ENCODE measurements around the gene AGAP1. TPM values are rescaled to one million over a fixed set of nuclear protein-coding genes. Genes with fewer than 3 reads are reported as not detected.

The AGAP1 gene
- total and polyA plus RNA-seq, 11 donors, result 5.9 to 21.6 (median 18.9) TPM

GRCh38 chr2:236038096-236038495 lies 544.3 kb downstream of the AGAP1 start:
- DNase-seq, result no peak
- Histone ChIP-seq H3K36me3 (peaks cover 0 to 46% (median 18%) of the 10 kb centered on the region in 9 donors), H3K4me1 (peaks cover 0 to 11% (median 0%) of the 10 kb centered on the region in 12 donors), H3K27ac (no peak overlapping the region), H3K4me3 (no peak overlapping the region), H3K27me3 (no peaks in the 10 kb centered on the region), H3K9me3 (no peaks in the 10 kb centered on the region)
- TF ChIP-seq CTCF (IDR thresholded peaks at IDR 0.05) (no peak), POLR2A (IDR thresholded peaks at IDR 0.05) (no peak)
- WGBS, 4 donors, result 91 to 100% (median 93%) methylated on average over 7 of the region's 7 CpGs
- intact Hi-C loops (cut with DNase I), result loop anchor here in 1 of 10 donors (10.0 kb wide), 1 partner anchor 143 kb away; no protein-coding TSS in a partner anchor
- ATAC-seq, result no peak

GRCh38 chr2:236040600-236041328 lies 546.9 kb downstream of the AGAP1 start:
- WGBS, 4 donors, result 93 to 97% (median 93%) methylated on average over 21 of the region's 21 CpGs
- TF ChIP-seq CTCF (IDR thresholded peaks at IDR 0.05), result no peak
- no peak for TF ChIP-seq POLR2A (IDR thresholded peaks at IDR 0.05)
- no peak for DNase-seq
- H3K9me3 ChIP-seq, result no peaks in the 10 kb centered on the region
- H3K27ac ChIP-seq, result no peak overlapping the region
- no peak for ATAC-seq
- H3K36me3 ChIP-seq, result peaks cover 0 to 46% (median 18%) of the 10 kb centered on the region in 9 donors
- H3K4me3 ChIP-seq, result no peak overlapping the region
- no peaks in the 10 kb centered on the region for H3K4me1 ChIP-seq
- H3K27me3 ChIP-seq, result no peaks in the 10 kb centered on the region
- intact Hi-C loops (cut with DNase I), result no loop called here

DNA sequence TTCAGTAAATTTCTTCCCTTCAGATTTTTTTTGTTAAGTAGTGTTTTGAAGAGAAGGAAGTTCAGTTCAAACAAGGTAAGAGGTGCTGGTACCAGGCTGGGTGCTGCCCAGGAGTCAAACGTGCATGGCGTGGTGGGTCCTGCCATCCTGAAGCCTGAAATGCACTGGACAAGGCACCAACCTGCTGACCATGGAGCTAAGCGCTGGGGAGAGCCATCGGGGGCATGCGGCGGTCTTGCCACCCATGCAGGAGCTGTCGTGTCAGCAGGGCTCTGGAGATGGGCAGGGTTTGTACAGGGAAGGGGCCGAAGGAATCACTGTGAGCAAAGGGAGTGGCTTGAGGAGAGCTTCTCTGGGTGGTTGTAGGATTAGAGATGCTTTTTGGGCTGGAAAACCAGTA lies 547.8 kb downstream of the AGAP1 start:
- ATAC-seq (no peak), DNase-seq (no peak)
- Histone ChIP-seq H3K27ac (no peak overlapping the region), H3K4me3 (no peak overlapping the region), H3K27me3 (no peaks in the 10 kb centered on the region), H3K36me3 (peaks cover 0 to 46% (median 18%) of the 10 kb centered on the region in 9 donors), H3K4me1 (no peaks in the 10 kb centered on the region), H3K9me3 (no peaks in the 10 kb centered on the region)
- TF ChIP-seq CTCF (IDR thresholded peaks at IDR 0.05), result no peak
- no peak for TF ChIP-seq POLR2A (IDR thresholded peaks at IDR 0.05)
- intact Hi-C loops (cut with DNase I), result no loop called here
- WGBS, 4 donors, result 94 to 97% (median 96%) methylated on average over 8 of the region's 8 CpGs

DNA sequence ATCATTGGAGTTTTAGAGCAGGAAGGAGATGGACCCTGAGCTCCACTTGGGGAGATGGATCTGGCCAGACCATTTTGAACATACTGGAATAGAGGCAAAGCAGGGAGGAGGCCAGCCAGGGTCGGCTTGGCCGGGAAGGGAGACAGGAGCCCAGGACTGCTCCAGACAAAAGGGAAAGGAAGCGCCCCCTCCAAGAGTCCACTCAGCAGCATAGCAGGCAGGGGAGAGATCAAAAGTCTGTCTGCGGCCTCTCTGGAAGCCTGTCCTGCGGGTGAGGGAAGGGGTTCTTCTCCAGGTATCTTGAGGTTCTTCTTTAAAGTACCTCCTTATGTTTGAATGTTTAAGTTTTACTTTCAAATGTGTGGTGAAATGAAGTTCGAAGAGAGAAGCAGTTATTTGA lies 548.2 kb downstream of the AGAP1 start:
- Histone ChIP-seq H3K9me3 (no peaks in the 10 kb centered on the region), H3K27me3 (no peaks in the 10 kb centered on the region), H3K4me1 (no peaks in the 10 kb centered on the region), H3K4me3 (no peak overlapping the region), H3K27ac (no peak overlapping the region), H3K36me3 (peaks cover 0 to 46% (median 18%) of the 10 kb centered on the region in 9 donors)
- no peak for DNase-seq
- intact Hi-C loops (cut with DNase I), result no loop called here
- no peak for TF ChIP-seq CTCF (IDR thresholded peaks at IDR 0.05)
- TF ChIP-seq POLR2A (IDR thresholded peaks at IDR 0.05), result no peak
- WGBS, 4 donors, result 89 to 95% (median 92%) methylated on average over 6 of the region's 6 CpGs
- no peak for ATAC-seq

All from heart left ventricle (tissue), 16 donors.